Thyroid gland (tissue), 4 donors: ENCODE results near the gene PDZD2.

Experiments
- CTCF ChIP-seq, 6 experiments: fragments of 200-600 bp in 3 of 6; fragments of 450-650 bp in 3 of 6; sonication (generic) in 3 of 6; IDR thresholded peaks; one replicate each; pipeline ENCODE4 v1.5.1; 2016 to 2019; ENCODE audit warnings: antibody characterized with exemption in 6 of 6, mild to moderate bottlenecking in 2 of 6, inconsistent platforms in 1 of 6, moderate library complexity in 1 of 6
- POLR2A ChIP-seq, 2 donors: fragments of 450-650 bp; IDR thresholded peaks; one replicate each; pipeline ENCODE4 v1.6.1; 2017; ENCODE audit warnings: antibody characterized with exemption in 2 of 2, mild to moderate bottlenecking in 2 of 2, moderate library complexity in 1 of 2

DNA sequence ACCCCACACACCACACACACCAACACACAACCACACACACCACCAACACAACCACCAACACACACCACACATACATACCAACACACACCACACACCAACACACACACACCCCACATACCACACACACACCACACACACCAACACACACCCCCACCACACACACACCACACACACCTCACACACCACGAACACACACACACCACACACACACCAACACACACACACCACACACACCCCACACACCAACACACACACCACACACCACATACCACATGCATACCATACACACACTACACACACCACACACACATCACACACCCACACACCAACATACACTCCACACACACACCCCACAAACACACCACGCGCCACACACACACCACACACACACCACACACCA is 363.8 kb downstream of the PDZD2 start:
- no peak for TF ChIP-seq CTCF (IDR thresholded peaks at IDR 0.05)
- no peak for TF ChIP-seq POLR2A (IDR thresholded peaks at IDR 0.05)
